Mesodermal cell (in vitro differentiated cells): ENCODE measurements around the gene EDNRA.
A peak's percentile ranks its signal among the peaks of the same experiment; 100 is the strongest.

ENCODE experiments used
- H3K27ac ChIP-seq: 2 replicates; pipeline ENCODE4 v1.7.0; 2013; ENCODE audit warnings: mild to moderate bottlenecking, low read depth, low read length, moderate library complexity; ENCODE audit not compliant: severe bottlenecking
- H3K36me3 ChIP-seq: 2 replicates; pipeline ENCODE4 v1.7.1; 2013; ENCODE audit warnings: mild to moderate bottlenecking, low read length, moderate library complexity; ENCODE audit not compliant: control insufficient read depth, insufficient read depth
- H3K4me1 ChIP-seq: one replicate; pipeline ENCODE4 v1.7.1; 2013; ENCODE audit warnings: mild to moderate bottlenecking, low read length; ENCODE audit not compliant: insufficient read depth, control insufficient read depth, poor library complexity, severe bottlenecking
- H3K4me3 ChIP-seq: 2 replicates; pipeline ENCODE4 v1.7.0; 2013; ENCODE audit warnings: low read length, control low read depth, mild to moderate bottlenecking; ENCODE audit not compliant: insufficient read depth, poor library complexity, severe bottlenecking; ENCODE audit errors: extremely low read depth
- H3K9me3 ChIP-seq: 2 replicates; pipeline ENCODE4 v1.7.1; 2013; ENCODE audit warnings: mild to moderate bottlenecking, low read length, moderate library complexity; ENCODE audit not compliant: control insufficient read depth
- WGBS, 2 experiments: methylation state at CpG; one replicate each; pipeline ENCODE4 v1.1.5; 2013; ENCODE audit warnings: missing lambda C conversion rate in 2 of 2; ENCODE audit not compliant: insufficient coverage in 2 of 2; 5-methylcytosine and 5-hydroxymethylcytosine counted together

Gene EDNRA

DNA sequence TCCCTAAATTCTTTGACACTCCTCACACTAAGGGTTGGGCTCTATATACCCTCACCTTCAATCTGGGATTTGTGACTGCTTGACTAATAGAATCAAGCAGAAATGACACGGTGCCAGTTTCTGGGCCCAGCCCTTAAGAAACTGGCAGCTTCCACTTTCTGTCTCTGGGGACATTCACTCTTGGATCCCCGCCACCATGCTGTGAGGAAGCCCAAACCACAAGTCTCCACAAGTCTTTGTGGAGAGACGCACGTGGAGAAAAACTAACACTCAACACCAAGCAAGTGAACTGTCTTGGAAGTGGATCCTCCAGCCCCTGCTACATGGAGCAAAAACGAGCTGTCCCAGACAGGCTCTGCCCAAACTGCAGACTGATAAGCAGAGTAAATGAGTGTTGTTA, 1.1 kb upstream of the EDNRA start:
- Histone ChIP-seq H3K27ac (no peak overlapping the region), H3K4me1 (no peaks in the 10 kb centered on the region), H3K9me3 (no peaks in the 10 kb centered on the region), H3K4me3 (no peak overlapping the region), H3K36me3 (no peaks in the 10 kb centered on the region)
- 87 to 98% methylated on average over 2 to 4 of the region's 5 CpGs for WGBS, 2 experiments

DNA sequence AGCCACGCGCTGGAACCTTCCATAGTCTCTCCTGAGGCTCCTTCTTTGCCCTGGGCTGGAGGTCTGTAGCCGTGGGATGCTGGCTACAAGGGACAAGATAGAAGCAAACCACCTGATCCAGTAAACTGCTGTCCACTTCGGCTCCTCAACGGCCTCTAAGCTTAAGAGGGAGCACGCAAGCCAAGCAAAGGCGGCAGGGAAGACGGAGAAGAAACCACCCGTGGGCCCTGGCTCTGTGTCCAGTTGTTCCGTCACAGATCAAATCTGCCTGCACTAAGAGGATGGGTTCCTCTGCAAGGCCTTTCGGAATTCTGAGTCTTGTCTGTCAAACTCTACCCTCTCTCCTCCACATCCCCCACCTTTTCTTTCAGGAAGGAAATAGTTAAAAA, 401 bp upstream of the EDNRA start:
- H3K36me3 ChIP-seq = no peaks in the 10 kb centered on the region
- peak overlapping the region; percentile 56 for H3K4me3 ChIP-seq
- WGBS, 2 experiments = 83 to 93% methylated on average over 10 of the region's 11 CpGs
- H3K4me1 ChIP-seq = no peaks in the 10 kb centered on the region
- H3K9me3 ChIP-seq = no peaks in the 10 kb centered on the region
- H3K27ac ChIP-seq = no peak overlapping the region

DNA sequence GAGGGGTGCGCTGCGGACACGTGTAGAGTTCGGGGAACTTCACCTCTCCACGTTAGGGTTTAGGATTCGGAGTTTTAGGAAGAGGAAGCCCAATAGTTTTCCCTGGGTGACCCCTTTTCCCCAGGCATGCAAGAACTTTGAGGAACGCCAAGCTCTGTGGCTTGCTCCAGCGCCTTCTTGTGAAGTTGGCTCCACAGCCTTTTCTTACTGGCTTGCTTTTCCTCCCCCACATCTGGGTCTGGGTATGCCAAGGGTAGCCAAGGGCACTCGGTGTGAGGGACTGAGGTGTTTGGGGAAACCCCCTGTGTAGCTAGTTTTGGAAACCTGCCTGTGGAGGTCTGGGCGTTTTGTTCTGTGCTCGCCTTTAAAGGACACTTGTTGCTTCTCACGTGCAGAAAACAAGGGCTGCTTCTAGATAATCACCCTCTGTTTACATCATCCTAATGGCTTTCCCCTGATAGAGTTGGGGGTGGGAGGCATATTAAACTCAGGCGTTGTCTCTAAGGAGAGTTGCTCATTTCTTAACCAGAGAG, 746 bp downstream of the EDNRA start:
- Histone ChIP-seq H3K9me3 (no peaks in the 10 kb centered on the region), H3K4me3 (peak overlapping the region; percentile 56), H3K4me1 (no peaks in the 10 kb centered on the region), H3K36me3 (no peaks in the 10 kb centered on the region), H3K27ac (no peak overlapping the region)
- 0% methylated on average over 1 to 9 of the region's 13 CpGs for WGBS, 2 experiments

DNA sequence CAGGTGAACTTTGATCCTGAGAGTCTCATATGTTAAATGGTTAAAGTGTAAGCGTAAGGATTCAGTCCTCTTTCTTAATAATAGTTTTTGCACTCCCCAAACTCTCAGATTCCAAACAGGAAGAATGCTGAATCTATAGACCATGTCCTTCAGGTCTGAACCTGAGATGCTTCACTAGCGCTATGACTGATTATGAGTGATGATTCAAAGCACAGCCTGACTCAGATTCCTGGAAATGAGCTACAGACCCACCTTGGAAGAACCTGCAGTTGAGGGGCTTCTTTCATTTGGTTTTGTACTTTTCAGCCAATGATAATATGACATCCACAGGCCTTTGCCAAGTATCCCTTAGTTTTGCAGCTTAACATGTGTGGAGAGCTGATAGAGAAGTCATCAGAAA, 1.4 kb downstream of the EDNRA start:
- 100% methylated on average over 1 of the region's 2 CpGs for WGBS, 2 experiments
- no peaks in the 10 kb centered on the region for H3K36me3 ChIP-seq
- no peaks in the 10 kb centered on the region for H3K4me1 ChIP-seq
- H3K4me3 ChIP-seq = peak overlapping the region; percentile 56
- no peaks in the 10 kb centered on the region for H3K9me3 ChIP-seq
- no peak overlapping the region for H3K27ac ChIP-seq

DNA sequence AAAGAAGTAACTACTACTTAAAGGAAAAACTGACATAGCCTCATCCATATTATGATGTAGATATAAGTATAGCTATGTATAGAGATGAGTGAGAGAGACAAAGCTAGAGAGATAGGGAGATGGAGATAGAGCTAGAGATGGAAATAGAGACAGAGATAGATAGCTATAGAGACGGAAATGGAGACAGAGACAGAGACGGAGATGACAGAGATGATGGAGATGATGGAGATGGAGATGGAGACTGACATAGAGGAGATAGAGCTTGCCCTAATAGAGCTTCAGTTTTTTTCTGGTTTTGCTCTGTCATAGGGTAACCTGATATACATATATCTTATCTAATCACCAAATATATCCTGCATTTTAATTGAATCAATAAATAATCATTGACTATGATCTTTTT, 4.3 kb downstream of the EDNRA start:
- no peaks in the 10 kb centered on the region for H3K36me3 ChIP-seq
- H3K9me3 ChIP-seq = no peaks in the 10 kb centered on the region
- H3K27ac ChIP-seq = no peak overlapping the region
- H3K4me3 ChIP-seq = no peak overlapping the region
- no peaks in the 10 kb centered on the region for H3K4me1 ChIP-seq
- 97 to 100% methylated on average over 2 of the region's 2 CpGs for WGBS, 2 experiments

DNA sequence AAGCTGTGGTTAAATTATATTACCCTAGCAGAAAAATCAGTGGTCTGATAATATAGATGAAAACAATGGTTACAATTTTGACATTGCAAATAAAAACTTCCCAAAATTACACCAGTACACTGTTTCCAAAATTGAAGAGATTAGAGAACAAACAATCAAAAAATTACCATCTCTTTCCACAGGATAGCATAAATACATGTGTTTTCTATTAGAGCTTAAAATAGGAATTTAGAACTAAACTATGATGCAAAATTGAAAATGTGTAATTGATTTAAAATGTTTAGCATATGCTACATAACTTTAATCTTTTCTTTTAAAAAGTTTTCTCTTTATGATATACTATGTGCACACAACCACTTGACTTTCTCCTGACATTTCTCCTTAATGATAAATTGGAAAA, 6.7 kb downstream of the EDNRA start:
- no peaks in the 10 kb centered on the region for H3K4me1 ChIP-seq
- H3K4me3 ChIP-seq = no peak overlapping the region
- H3K9me3 ChIP-seq = no peaks in the 10 kb centered on the region
- no peaks in the 10 kb centered on the region for H3K36me3 ChIP-seq
- no peak overlapping the region for H3K27ac ChIP-seq

DNA sequence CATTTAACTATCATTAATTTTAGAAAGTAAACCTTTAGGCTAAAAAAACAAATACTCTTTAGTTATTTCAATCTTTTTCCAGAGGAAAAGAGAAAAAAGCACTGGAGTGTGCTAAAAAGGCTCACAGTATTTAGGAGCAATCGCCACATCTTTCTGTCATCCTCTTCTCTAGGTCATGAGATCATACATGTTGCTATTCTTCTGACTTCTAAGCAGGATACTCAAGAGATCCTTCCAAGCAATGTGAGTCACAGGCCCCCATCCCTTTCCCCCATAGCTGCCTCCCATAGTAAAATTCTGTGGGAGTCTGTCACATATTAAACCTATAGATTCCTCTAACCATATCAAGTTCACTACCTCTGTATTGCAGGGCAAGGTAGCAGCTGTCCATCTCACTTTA, 7.7 kb downstream of the EDNRA start:
- Histone ChIP-seq H3K9me3 (no peaks in the 10 kb centered on the region), H3K4me3 (no peak overlapping the region), H3K4me1 (no peaks in the 10 kb centered on the region), H3K27ac (no peak overlapping the region), H3K36me3 (no peaks in the 10 kb centered on the region)
- WGBS, 2 experiments = 71 to 100% methylated on average over 1 of the region's 1 CpG

DNA sequence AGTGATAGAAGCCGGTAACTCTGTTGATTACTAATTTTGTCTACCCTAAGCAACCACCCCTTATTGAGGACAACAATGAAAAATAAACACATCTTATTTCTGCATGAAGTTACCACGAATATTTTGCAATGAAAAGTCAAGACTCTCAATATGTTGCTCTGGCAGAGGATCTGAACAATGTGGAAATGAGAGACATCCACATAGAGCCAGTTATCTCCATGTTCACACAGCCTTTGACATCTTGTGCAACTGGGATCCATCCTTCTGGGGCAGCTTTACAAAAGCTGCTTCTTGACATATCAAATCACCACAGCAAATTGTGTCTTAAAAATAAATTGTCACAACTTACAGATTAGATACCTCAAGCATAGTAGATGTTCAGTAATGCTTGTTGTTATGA, 10.2 kb downstream of the EDNRA start:
- no peak overlapping the region for H3K27ac ChIP-seq
- H3K36me3 ChIP-seq = no peaks in the 10 kb centered on the region
- no peaks in the 10 kb centered on the region for H3K4me1 ChIP-seq
- no peaks in the 10 kb centered on the region for H3K9me3 ChIP-seq
- no peak overlapping the region for H3K4me3 ChIP-seq
- 73 to 92% methylated on average over 2 of the region's 2 CpGs for WGBS, 2 experiments

DNA sequence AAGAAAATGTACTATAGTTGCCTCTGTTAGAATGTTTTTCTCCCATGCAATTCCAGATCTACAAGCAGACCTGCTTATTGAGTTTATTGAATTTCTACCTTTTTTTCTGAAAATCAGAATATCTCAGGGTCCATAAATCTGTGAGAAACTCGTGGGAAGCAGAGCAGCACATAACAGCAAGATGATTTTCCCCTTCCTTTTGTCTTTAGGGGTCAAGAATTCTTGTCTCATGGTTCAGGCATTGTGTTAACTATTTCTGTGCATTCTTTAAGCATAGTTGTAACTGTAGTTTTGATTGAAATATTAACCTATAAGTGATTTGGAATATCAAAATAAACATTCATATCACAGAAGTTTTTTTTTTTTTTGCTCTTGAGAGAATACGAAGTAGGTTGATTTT, 11.4 kb downstream of the EDNRA start:
- no peaks in the 10 kb centered on the region for H3K36me3 ChIP-seq
- no peaks in the 10 kb centered on the region for H3K4me1 ChIP-seq
- WGBS, 2 experiments = 88% methylated on average over 1 of the region's 2 CpGs; no CpG with 5 or more reads in 1 of the 2 experiments
- no peak overlapping the region for H3K4me3 ChIP-seq
- peak overlapping the region; percentile 29 for H3K27ac ChIP-seq
- H3K9me3 ChIP-seq = no peaks in the 10 kb centered on the region

DNA sequence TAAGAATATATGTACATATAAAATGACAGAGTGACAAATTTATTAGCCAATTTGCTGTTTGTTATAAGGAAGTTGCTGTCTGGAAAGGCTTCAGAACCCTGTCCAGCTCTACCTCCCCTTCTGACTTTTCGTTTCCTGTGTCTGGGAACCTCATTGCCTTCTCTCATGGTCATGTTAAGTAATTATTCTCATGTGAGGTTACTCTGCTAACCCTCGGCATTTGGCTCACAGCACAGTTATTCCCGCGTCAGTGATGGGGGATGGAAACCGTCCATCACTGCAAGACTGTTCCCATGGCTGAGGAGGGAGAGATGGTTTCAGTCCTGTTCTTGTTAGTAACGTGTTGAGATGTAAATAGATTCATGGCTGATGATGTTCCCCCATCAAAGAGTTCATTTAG, 11.9 kb downstream of the EDNRA start:
- Histone ChIP-seq H3K27ac (peak overlapping the region; percentile 29), H3K36me3 (no peaks in the 10 kb centered on the region), H3K4me3 (no peak overlapping the region), H3K4me1 (no peaks in the 10 kb centered on the region), H3K9me3 (no peaks in the 10 kb centered on the region)
- WGBS, 2 experiments = 80% methylated on average over 1 of the region's 6 CpGs; no CpG with 5 or more reads in 1 of the 2 experiments

DNA sequence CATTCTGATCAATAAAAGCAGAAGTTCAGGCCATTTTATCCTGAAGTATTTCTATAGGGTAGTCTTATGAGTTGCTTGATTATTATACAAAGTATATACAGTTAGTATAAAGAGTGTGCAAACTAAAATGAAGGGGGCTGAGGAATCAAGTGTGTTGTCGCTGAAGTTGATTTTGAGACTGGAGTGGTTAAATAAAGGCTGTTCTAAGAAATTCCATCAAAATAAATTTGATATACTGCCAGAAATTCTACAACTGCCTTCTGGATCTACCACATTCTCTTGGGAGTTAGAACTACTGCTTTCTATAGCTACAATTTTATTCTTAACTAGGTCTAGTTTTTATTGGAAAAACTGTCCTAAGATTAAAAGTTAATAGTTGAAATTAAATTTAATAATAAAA, 12.4 kb downstream of the EDNRA start:
- Histone ChIP-seq H3K36me3 (no peaks in the 10 kb centered on the region), H3K27ac (no peak overlapping the region), H3K4me3 (no peak overlapping the region), H3K4me1 (no peaks in the 10 kb centered on the region), H3K9me3 (no peaks in the 10 kb centered on the region)
- WGBS, 2 experiments = no CpG with 5 or more reads among the region's 1 CpG
